Smooth muscle cell of the coronary artery (primary cell): ENCODE results near the gene STK32A. TPM values are rescaled to one million over a fixed set of nuclear protein-coding genes. Genes with fewer than 3 reads are reported as not detected.

Experiments used
- total RNA-seq: library from RNA; depleted of rRNA; stranded (reverse); fragments of >200 nt; gene quantifications from 2 replicates; pipeline ENCODE4 v1.2.3, GENCODE V29; 2014; ENCODE audit warnings: low replicate concordance

STK32A gene
- total RNA-seq = 0.82 and 2.0 TPM in 2 replicates

GRCh38 chr5:147234825-147235635 is at the start of gene STK32A:
STK32A (plus strand) TSS chr5:147235026; CDS start chr5:147239635, 4,609 bp downstream.

